Measurements from ENCODE around the gene WASF2.

- TF ChIP-seq CTCF (conservative IDR thresholded peaks at IDR 0.05; ENCODE audit: low read depth, low read length), result no peak
- no peak for TF ChIP-seq EZH2 (IDR thresholded peaks at IDR 0.05; ENCODE audit: low read length, unreplicated experiment)
Measured at GRCh38 chr1:27431601-27431940, 58.4 kb downstream of the WASF2 start.

Data from PC-3 (cell line).